Keratinocyte (primary cell): ENCODE results near the gene BCL2. TPM values are rescaled to one million over a fixed set of nuclear protein-coding genes. Genes with fewer than 3 reads are reported as not detected.
"Not testable (repeated sequence)": the region's sequence is repeated elsewhere in the genome, so short reads cannot be mapped to it uniquely, and the experiment has no call there.

Source experiments
- DNase-seq: peaks from one replicate; pipeline ENCODE4 v3.0.0-alpha.2; 2011; ENCODE audit warnings: low read depth, missing footprints, low spot score
- FAIRE-seq: peaks from 2 replicates; lab custom pipeline; 2011; peaks lifted over from hg19 to GRCh38; lab: Jason Lieb, UNC
- H2AFZ ChIP-seq: 2 replicates; pipeline ENCODE4 v1.6.0; 2012; ENCODE audit warnings: low read length, control low read depth, inconsistent platforms; ENCODE audit not compliant: control insufficient read depth
- H3K27ac ChIP-seq: 2 replicates; pipeline ENCODE4 v1.5.1; 2011; ENCODE audit warnings: low read length; ENCODE audit not compliant: control insufficient read depth, insufficient read depth
- H3K27me3 ChIP-seq: 3 replicates; pipeline ENCODE4 v1.6.0; 2011; ENCODE audit warnings: low read length; ENCODE audit not compliant: control insufficient read depth, insufficient read depth; ENCODE audit errors: extremely low read depth
- H3K36me3 ChIP-seq, 2 experiments: 2 replicates in 1 of 2; 3 replicates in 1 of 2; pipeline ENCODE4 v1.5.1; 2011; ENCODE audit warnings: low read length in 2 of 2, mild to moderate bottlenecking in 1 of 2; ENCODE audit not compliant: control insufficient read depth in 2 of 2, insufficient read depth in 2 of 2; ENCODE audit errors: extremely low read depth in 1 of 2
- H3K4me1 ChIP-seq: 3 replicates; pipeline ENCODE4 v1.5.1; 2011; ENCODE audit warnings: low read length; ENCODE audit not compliant: control insufficient read depth, insufficient read depth; ENCODE audit errors: extremely low read depth
- H3K4me2 ChIP-seq: 3 replicates; pipeline ENCODE4 v1.6.0; 2011; ENCODE audit warnings: low read depth, low read length; ENCODE audit not compliant: control insufficient read depth, insufficient read depth; ENCODE audit errors: extremely low read depth
- H3K4me3 ChIP-seq, 3 experiments: fragments of 200-600 bp in 1 of 3; sonication (generic) in 1 of 3; 2 replicates in 2 of 3; 3 replicates in 1 of 3; pipeline ENCODE4 v1.5.1; 2011 to 2016; ENCODE audit warnings: low read length in 3 of 3, mild to moderate bottlenecking in 3 of 3, control low read depth in 2 of 3, inconsistent platforms in 1 of 3, low read depth in 1 of 3, mixed read lengths in 1 of 3, mixed run types in 1 of 3, moderate library complexity in 1 of 3; ENCODE audit not compliant: control insufficient read depth in 2 of 3, insufficient read depth in 2 of 3; ENCODE audit errors: extremely low read depth in 1 of 3
- H3K79me2 ChIP-seq: 2 replicates; pipeline ENCODE4 v1.6.0; 2012; ENCODE audit warnings: low read length; ENCODE audit not compliant: control insufficient read depth, insufficient read depth
- H3K9ac ChIP-seq: 3 replicates; pipeline ENCODE4 v1.6.0; 2011; ENCODE audit warnings: low read length; ENCODE audit not compliant: control insufficient read depth, insufficient read depth; ENCODE audit errors: extremely low read depth
- H3K9me1 ChIP-seq: 3 replicates; pipeline ENCODE4 v1.6.0; 2011; ENCODE audit warnings: low read length; ENCODE audit not compliant: control insufficient read depth, insufficient read depth; ENCODE audit errors: extremely low read depth
- H3K9me3 ChIP-seq: 2 replicates; pipeline ENCODE4 v1.5.1; 2012; ENCODE audit warnings: low read depth, low read length; ENCODE audit not compliant: control insufficient read depth
- H4K20me1 ChIP-seq: 3 replicates; pipeline ENCODE4 v1.6.0; 2011; ENCODE audit warnings: low read length; ENCODE audit not compliant: control insufficient read depth, insufficient read depth; ENCODE audit errors: extremely low read depth
- CTCF ChIP-seq, 3 experiments: IDR thresholded peaks in 1 of 3; conservative IDR thresholded peaks in 1 of 3; optimal IDR thresholded peaks in 1 of 3; 2 replicates in 2 of 3; 3 replicates in 1 of 3; pipeline versions ENCODE3 to v1.5.1; 2011; ENCODE audit warnings: low read length in 3 of 3, mild to moderate bottlenecking in 3 of 3, moderate library complexity in 2 of 3, control low read depth in 1 of 3, inconsistent platforms in 1 of 3; ENCODE audit not compliant: insufficient read depth in 2 of 3; ENCODE audit errors: extremely low read depth in 1 of 3
- EZH2 ChIP-seq: IDR thresholded peaks from one replicate; pipeline ENCODE4 v1.6.1; 2012; ENCODE audit warnings: inconsistent platforms, mild to moderate bottlenecking, low read length, moderate library complexity
- dilution Hi-C: fragments of 300-500 bp; cut with MboI; formaldehyde crosslinking; loops from one replicate; pipeline ENCODE4 v1.7.0; 2020; ENCODE audit warnings: low sequenced_read_pairs; ENCODE audit not compliant: extremely low pct_ligation_motif_present
- polyA plus RNA-seq, 5 experiments: library from polyadenylated mRNA; depleted of rRNA in 3 of 5; stranded (reverse) in 3 of 5; stranded (forward) in 1 of 5; unstranded in 1 of 5; fragments of >200 nt; gene quantifications; 1 replicate in 1 of 5; 2 replicates in 3 of 5; 3 replicates in 1 of 5; pipeline versions ENCODE4 v1.2.1 to v1.2.3, GENCODE V29; 2011 to 2012; ENCODE audit warnings: missing spikeins in 2 of 5, low read depth in 1 of 5, low replicate concordance in 1 of 5

BCL2 gene
- polyA plus RNA-seq, 1 donor (not counting 4 experiments of a cell fraction or from before 2014, with no cell fraction given), result 0.30 TPM

- no peak overlapping the region for H3K4me3 ChIP-seq
- no peak overlapping the region for H3K4me2 ChIP-seq
- no peak overlapping the region for H3K27ac ChIP-seq
- no peak overlapping the region for H2AFZ ChIP-seq
- H3K9me1 ChIP-seq, result no peaks in the 10 kb centered on the region
- H3K36me3 ChIP-seq, result no peaks in the 10 kb centered on the region
- no peaks in the 10 kb centered on the region for H3K79me2 ChIP-seq
- FAIRE-seq (no peak), DNase-seq (no peak)
- no peaks in the 10 kb centered on the region for H4K20me1 ChIP-seq
- no peak overlapping the region for H3K9ac ChIP-seq
- H3K4me1 ChIP-seq, result peaks cover 6% of the 10 kb centered on the region
- H3K9me3 ChIP-seq, result no peaks in the 10 kb centered on the region
- TF ChIP-seq EZH2 (no peak), CTCF (optimal IDR thresholded peaks at IDR 0.05 in 1 of 3, IDR thresholded peaks at IDR 0.05 in 1 of 3, conservative IDR thresholded peaks at IDR 0.05 in 1 of 3; ENCODE audit: extremely low read depth in 1 of 3, insufficient read depth in 2 of 3, low read length in 3 of 3) (no peak)
- H3K27me3 ChIP-seq, result no peaks in the 10 kb centered on the region
- dilution Hi-C loops, result no loop called here
These were observed 116.1 kb downstream of the BCL2 start for GRCh38 chr18:63203497-63203896.

GRCh38 chr18:63202828-63203227, 116.7 kb downstream of the BCL2 start:
- H3K4me3 ChIP-seq, result no peak overlapping the region
- peaks cover 6% of the 10 kb centered on the region for H3K4me1 ChIP-seq
- dilution Hi-C loops, result no loop called here
- H3K27ac ChIP-seq, result no peak overlapping the region
- no peak overlapping the region for H3K4me2 ChIP-seq
- no peak for DNase-seq
- no peak overlapping the region for H3K9ac ChIP-seq
- H4K20me1 ChIP-seq, result no peaks in the 10 kb centered on the region
- H3K9me3 ChIP-seq, result no peaks in the 10 kb centered on the region
- TF ChIP-seq CTCF (optimal IDR thresholded peaks at IDR 0.05 in 1 of 3, IDR thresholded peaks at IDR 0.05 in 1 of 3, conservative IDR thresholded peaks at IDR 0.05 in 1 of 3; ENCODE audit: extremely low read depth in 1 of 3, insufficient read depth in 2 of 3, low read length in 3 of 3), result no peak
- TF ChIP-seq EZH2, result no peak
- no peak for FAIRE-seq
- no peaks in the 10 kb centered on the region for H3K9me1 ChIP-seq
- H3K27me3 ChIP-seq, result no peaks in the 10 kb centered on the region
- no peaks in the 10 kb centered on the region for H3K36me3 ChIP-seq
- H3K79me2 ChIP-seq, result no peaks in the 10 kb centered on the region
- H2AFZ ChIP-seq, result no peak overlapping the region

GRCh38 chr18:63201456-63201855, 118.1 kb downstream of the BCL2 start:
- H3K4me1 ChIP-seq, H4K20me1 ChIP-seq, H3K4me3 ChIP-seq, H3K9me1 ChIP-seq, H3K79me2 ChIP-seq, H3K9ac ChIP-seq, DNase-seq, H2AFZ ChIP-seq, FAIRE-seq, H3K36me3 ChIP-seq, H3K4me2 ChIP-seq, dilution Hi-C loops, H3K9me3 ChIP-seq, H3K27me3 ChIP-seq, H3K27ac ChIP-seq: not testable (repeated sequence)
